GM10847 (cell line): ENCODE results near the gene C18orf32.

ENCODE experiments used
- POLR2A ChIP-seq: IDR thresholded peaks from 2 replicates; pipeline ENCODE4 v1.6.1; 2011; ENCODE audit not compliant: insufficient read length; ENCODE audit errors: extremely low read depth

The C18orf32 gene

DNA sequence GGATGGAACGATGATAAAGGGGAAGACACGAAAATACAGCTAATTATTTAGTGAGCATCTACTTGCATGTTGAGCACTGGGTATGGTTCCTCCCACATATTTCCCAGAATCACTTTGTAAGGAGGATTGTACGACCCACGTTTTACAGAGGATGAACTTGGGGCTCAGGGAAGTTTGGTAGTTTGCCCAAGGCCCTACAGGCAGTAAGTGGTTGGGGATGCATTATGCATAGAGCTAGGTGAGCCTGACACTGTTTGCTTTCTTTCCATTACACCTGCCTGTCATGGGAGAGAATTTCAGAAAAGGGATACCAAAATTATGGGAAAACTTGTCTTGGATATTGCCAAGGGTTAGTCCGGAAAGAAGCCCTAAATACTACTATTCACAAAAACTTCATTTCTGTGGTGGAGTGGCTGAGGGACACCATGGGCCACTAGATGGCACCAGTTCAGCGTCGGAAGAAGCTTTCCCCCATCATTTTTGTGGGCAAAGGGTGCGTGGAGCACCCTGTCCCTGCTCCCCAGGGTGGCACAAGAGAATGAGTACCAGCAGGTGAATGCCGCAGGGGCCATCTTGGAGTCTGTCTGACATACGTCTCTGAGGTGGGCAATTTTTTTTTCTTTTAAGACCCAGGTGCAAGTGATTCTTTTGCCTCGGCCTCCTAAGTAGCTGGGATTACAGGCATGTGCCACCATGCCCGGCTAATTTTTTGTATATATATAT, 23.5 kb upstream of the C18orf32 start:
- TF ChIP-seq POLR2A: no peak

DNA sequence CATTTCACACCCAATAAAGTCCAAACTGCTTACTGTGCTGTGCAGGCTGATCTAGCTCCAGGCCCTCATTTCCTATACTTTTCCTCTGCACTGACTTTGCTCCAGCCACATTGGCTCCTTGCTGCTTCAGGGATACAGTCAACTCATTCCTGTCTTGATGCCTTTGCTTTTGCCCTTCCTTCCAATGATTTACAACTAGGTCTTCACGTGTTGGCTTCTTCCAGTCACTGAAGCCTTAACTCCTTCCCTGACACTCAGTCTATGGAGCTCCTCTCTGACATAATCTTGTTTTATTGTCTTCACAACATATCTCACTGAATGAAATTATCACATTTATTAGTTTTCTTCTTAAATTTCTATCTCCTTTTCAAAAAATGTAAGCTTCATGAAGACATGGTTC, 16.9 kb upstream of the C18orf32 start:
- no peak for TF ChIP-seq POLR2A

DNA sequence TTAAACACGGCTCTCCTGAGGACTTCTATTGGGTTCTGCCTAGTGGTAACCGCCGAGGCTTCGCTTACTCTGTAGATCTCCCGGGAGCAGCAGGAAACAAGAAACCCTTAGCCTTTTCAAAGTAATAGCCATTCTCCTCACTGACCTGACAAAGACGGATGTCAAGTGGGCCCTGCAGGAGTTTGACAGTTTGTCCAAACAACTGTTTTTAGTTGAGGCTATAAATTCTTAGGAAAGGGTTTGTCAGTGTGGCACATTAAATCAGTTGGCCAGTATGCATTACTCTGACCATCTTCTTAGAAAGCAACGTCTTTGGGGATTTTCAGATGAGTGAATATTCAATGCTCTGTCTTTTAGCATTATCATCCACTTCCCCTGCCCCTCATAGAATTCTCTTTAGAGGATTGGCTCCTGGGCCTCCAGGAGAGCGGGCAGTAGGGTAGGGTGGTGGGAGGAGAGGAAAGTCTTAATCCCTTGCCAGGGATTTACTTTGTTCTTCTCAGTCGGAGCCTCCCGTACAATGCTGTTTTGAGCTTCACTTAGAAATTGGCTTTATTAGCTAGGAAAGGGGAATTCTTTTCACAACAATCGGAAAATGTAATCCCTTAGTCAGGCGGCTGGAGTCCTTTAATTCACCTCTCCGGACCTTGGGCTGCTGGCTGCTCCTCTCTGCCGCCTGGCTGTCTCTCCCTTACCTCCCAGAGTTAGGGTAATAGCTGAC, 13.3 kb upstream of the C18orf32 start:
- TF ChIP-seq POLR2A: no peak

DNA sequence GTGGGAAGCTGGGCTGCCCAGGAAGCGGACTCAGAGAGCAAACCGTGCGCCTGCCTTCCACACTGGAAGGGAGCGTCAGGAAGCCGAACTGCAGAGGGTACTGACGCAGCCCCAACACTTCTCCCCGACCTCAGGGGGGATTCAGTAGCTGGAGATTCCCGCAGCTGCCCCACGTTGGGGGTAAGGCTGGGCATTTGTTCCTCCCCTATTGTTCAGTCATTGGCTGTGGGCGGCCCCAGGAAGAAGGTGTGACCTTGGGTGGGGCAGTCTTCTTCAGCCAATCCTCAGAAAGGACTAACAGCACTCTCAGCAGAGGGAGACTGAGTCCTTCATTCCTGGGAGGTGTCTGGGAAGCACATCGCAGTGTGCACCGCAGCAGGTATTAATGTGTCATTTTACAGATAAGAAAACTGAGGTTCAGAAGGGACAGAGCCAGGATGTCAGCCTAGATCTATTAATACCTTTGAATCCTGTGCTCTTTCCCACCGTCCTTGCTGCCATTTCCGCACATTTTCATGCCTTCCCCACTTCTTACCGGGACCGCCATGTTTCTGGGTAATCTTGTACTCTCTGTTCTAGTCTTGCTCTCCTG, 12.1 kb upstream of the C18orf32 start:
- TF ChIP-seq POLR2A: no peak

DNA sequence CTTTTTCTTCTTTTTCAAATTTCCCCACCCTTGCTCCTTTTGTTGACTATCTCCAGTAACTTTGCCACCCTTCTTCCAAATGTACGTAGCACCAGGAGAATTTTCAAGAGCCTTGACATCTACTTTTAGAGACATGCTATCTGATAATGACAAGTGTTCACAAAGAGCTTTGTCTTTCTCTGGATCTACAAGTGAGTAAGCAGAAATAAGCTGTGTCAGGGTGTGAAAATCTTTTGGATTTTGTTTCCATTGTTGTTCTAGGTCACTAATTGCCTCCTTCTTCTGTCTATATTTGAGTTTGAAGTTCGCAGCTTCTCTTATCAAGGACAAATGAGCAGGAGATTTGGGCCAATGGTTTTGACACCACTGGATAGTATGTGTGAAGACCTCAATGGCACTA, 8.4 kb upstream of the C18orf32 start:
- TF ChIP-seq POLR2A: no peak

DNA sequence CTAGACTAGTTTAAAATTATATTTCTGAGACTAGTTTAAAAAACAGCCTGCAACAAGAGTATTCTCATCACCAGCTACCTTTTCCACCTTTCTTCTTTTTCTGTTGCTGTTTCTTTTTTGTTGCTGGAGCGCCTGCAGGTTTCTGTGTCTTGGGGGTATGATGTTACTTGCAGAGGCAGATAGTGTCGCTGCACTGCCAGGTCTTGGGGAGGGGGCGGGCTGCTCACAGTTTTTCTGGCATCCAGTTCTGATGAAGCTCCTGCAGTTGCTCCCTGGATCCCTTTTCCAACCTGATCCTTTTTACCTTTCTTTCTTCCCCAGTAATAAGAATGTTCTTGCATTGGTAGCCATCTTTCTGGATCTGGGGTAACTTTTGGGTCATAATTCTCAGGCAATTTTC, 8.0 kb upstream of the C18orf32 start:
- no peak for TF ChIP-seq POLR2A

DNA sequence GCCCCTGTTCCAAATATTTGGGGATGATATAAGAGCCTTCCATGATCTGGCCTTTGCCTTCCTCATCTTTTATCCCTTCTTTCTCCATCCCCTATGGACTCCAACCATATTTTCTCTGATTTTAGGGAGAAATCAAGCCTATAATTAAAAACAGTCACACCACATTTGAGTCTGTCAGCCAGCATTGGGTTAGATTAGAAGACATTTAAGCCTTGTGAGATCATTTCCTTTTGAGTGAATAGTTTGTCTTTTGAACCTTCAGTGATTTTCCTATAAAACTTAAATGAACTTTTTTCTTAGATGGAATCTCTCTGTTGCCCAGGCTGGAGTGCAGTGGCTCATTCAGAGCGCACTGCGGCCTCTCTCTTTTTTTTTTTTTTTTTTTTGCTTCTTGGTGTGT, 7.6 kb upstream of the C18orf32 start:
- TF ChIP-seq POLR2A: no peak

DNA sequence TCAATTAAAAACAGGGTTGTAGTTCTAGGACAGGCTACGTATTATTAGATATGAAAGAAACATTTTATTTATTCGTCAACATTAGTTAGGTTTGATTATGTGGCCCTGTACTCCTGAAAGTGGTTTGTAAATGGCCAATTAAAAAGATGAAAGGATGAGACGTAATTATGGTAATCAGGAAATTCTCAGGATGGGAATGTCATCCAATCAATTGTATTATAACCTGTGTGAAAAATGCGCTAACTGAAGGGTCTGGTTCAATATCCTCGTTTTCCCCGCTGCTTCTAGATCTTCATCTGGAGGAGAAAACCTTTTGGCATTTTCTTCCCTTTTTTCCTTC, 5.6 kb upstream of the C18orf32 start:
- no peak for TF ChIP-seq POLR2A

DNA sequence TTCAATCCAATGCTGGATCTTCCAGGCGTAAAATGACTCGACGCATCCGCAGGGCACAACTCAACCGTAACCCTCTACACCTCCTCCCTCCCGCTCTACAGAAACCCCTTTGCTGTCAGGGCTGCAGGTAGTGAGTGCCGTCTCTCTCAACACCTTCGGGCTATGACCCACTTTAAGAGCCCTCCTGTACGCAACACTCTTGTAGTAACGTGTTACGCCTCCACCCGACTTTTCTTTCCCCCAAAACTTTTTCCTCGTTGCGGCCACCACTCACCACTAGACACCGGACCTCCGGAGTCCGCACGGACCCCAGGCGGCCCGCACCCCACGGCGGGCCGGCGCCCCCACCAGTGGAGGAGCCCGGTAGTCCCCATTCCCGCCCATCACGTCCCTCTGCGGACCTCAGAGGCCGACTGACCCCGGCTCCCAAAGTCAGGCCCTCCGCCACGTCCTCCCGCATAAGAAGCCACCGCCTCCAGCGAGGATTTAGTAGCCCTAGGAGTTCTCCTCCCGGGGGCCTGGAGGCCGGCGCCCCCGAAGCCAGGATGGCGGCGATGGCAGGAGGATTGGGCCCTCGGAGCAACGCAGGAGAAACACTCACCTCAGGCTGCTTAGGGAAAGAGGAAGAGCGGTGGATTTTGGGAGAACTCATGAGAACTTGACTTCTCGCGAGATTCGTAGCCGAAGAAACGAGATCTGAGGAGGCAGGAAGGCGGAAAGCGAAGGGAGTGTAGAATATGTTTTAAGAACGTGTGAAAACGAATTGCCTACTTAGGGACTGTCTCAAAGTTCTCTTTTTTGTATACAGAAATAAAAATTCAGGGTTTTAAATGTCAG, 5.0 kb upstream of the C18orf32 start, which contains the start of gene RPL17:
TSS of gene RPL17 (minus strand) at position 609 of the 837 bp plus-strand sequence.
- peak; percentile 90 for TF ChIP-seq POLR2A

DNA sequence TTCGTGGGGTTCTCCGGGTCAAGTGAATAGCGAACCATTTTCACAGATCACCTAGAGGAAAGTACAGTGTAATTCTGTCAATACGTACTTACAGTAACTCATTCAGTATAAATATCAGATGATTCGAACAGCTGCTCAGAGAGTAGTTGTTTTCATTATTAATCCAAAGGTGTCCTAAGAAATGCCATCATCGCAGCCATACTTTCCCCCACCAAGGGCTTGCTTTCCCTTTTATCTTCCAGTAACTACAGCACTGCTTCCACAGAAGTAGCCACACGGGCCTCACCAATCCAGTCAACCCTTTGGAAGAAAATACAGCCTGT, 4.5 kb upstream of the C18orf32 start:
- no peak for TF ChIP-seq POLR2A

DNA sequence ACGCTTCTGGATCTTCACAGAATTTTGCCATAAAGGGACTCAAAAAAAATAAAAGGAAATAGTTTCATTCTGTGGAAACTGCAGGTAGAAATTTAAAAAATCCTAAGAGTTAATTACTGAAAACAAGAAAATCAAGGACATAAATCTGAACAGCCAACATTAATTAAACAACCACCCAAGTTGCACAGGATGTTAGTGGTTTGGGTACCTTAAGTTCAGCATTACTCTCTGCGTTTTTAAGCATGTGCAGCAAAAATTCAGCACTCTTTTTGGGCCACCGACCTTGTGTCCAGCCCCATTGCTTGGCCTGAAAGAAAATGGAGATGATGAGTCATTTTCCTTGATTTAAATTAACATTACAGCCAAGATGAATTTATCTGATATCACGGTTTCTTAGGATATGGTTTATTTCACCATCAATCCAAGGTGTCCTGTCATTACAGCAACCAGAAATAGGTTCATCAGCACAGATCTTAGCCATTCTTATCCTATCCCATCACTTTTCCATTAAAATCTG, 3.3 kb upstream of the C18orf32 start:
- no peak for TF ChIP-seq POLR2A

DNA sequence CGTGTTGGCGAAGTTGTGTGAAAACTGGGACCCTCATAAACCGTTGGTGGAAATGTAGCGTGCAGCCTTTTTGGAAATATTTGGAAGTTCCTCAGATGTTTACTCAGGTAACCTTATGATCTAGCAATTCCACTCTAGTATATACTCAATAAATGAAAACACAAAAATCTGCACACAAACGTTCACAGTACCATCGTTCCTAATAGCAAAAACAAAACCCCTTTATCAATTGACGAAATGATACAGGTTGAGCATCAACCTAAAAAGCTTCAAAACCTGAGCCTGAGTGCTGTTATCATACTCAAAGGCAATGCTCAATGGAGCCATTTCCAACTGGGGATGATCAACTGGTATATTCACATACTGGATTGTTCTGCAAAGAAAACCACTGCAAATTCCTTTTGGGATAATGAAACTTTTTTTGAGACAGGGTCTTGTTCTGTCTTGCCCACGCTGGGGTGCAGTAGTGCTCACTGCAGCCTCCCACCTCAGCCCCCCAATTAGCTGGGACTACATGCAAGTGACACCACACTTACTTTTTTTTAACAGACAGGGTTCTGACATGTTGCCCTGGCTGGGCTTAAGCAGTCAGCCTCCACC, 777 bp upstream of the C18orf32 start:
- TF ChIP-seq POLR2A: no peak

DNA sequence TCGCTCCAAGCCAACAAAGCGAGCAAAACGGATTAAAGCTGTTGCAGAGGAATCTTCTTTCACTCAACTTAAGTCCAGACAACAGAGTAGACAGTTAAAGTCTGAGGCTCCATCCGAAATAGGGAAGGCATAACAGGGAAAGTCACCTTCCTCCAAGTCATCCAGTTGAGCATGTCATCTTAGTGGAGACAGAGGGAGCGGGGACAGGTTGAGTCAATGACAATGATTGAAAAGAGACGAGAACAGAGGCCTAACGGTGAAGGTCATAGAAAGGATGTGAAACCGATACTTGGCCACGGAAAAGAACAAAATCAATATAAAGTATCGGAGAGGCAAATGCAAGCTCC, 455 bp downstream of the C18orf32 start:
- no peak for TF ChIP-seq POLR2A

DNA sequence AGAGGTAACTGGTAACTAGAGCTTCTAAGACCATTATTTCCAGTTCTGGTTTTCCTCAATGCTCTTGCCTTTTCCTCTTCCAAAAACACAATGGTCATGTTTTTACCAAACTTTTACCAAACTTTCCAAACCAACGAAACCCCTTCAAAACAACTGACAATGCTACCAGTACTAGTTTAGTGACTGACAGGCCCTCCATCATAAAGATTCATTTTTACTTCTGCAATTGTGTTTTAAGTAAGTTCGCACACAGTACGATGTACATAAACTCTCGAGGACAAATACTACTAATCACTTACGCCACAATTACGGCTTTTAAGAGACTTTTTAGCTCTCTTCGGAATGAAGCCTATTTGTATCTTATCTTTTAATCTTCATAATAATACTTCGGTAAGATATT, 900 bp downstream of the C18orf32 start:
- TF ChIP-seq POLR2A: no peak

DNA sequence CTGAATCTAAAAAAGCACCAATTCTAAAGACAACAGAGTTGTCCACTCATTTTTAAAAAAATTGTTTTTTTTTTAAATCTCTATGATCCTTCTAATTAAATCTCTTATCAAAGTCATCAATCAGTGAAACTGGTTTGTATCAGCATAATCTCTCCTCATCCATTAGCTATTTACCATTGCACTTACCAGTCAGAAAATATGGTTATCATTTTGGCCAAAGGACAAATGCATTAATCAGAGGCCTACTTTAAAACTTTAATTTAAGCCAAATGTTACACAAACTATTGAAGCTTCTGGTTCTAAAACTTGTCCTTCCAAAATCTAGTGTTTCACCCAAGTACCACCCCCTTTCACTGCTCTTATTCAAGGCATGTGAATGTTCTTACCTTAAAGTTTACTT, 3.8 kb downstream of the C18orf32 start:
- TF ChIP-seq POLR2A: no peak
